GM19023 (cell line): ENCODE results near the gene TIAM2.
"Not testable (repeated sequence)": the region's sequence is repeated elsewhere in the genome, so short reads cannot be mapped to it uniquely, and the experiment has no call there.

Source experiments
- ATAC-seq: cut with Tn5 transposase; IDR thresholded peaks from one replicate; pipeline ENCODE4 v1.9.1; 2021; ENCODE audit warnings: mild to moderate bottlenecking, moderate library complexity; ENCODE audit not compliant: unreplicated experiment

TIAM2 gene

GRCh38 chr6:155222506-155222905 lies 227.4 kb downstream of the TIAM2 start:
- no peak for ATAC-seq

GRCh38 chr6:155223646-155224451 lies 228.7 kb downstream of the TIAM2 start:
- peak; percentile 94 for ATAC-seq

DNA sequence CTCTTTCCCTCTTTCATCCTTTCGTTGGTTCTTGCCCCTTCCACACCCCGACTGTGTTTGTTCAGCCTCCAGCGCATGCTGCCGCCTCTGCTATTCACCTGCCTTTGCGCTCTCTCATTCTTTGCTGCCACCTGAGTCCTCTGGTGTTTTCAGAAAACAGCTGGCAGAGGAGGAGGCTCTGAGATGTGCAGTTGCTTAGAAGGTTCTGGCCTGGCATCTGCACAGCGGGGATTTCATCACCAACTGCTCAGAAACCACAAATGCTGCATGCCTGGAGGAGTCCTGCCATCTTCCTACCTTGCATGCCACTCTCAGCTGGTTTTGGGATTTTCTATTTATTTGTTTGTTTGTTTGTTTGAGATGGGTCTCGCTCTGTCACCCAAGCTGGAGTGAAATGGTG lies 229.5 kb downstream of the TIAM2 start:
- no peak for ATAC-seq

- no peak for ATAC-seq
Measured at GRCh38 chr6:155227046-155227445, 231.9 kb downstream of the TIAM2 start.

DNA sequence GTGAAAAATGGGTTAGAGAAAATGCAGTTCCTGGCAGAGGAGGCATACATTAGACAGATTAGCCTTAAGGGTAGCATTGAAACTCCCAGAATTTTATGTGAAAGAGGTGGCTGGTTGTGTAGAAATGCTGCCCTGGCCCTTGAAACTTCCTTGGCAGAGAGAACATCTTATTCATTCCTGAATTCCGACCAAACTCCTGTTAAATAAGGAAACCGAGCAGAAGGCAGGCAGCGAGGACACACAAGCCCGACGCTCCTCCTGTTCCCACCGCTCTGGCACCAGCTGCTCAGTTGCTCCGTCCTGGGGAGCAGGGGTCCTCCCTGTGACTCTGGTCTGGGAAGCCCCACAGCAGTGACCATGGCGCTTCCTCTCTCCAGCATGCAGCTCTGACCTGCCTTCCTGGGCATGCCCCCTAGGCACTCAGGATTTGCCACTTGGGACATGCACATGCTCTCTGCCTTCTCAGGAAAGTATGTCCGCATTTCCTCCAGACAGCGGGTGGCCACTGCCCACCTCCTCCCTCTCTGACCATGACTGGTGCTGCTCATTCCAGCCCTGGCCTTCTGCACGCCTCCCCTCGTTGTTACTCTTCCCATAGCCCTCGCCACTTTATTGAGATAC lies 233.5 kb downstream of the TIAM2 start:
- ATAC-seq, result no peak

GRCh38 chr6:155230975-155231374 lies 235.9 kb downstream of the TIAM2 start:
- ATAC-seq, result not testable (repeated sequence)

DNA sequence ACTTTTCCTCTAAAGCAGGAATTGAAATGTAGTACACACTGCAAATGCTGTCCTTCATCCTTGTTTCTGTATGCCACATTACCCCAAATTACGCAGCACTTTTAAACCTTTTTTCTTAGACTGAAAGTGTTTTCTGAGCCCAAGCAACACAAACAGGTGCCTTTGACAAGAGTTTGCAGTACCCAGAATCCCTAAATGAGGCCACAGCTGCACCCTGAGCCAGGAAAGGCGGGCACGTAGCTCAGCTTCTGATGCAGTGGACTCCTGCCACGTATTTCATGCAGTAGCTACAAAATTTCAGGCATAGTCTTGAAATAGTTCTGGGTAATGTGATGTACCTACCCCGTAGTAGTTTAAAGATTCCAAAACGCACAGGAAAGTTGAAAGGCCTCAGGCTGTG lies 237.7 kb downstream of the TIAM2 start:
- no peak for ATAC-seq

DNA sequence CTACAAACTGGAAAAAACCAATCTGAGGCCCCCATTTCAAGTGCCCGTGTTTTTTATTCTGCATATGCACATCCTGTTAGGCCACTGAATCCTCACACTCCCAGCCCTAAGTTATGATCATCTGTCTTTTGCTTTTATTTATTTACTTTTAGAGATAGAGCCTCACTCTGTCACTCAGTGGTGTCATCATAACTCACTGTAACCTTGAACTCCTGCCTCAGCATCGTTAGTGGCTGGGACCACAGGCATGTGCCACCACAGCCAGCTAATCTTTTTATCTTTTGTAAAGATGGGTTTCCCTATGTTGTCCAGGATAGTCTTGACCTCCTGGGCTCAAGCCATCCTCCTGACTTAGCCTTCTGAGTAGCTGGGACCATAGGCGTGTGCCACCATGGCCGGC lies 239.1 kb downstream of the TIAM2 start:
- ATAC-seq, result no peak

DNA sequence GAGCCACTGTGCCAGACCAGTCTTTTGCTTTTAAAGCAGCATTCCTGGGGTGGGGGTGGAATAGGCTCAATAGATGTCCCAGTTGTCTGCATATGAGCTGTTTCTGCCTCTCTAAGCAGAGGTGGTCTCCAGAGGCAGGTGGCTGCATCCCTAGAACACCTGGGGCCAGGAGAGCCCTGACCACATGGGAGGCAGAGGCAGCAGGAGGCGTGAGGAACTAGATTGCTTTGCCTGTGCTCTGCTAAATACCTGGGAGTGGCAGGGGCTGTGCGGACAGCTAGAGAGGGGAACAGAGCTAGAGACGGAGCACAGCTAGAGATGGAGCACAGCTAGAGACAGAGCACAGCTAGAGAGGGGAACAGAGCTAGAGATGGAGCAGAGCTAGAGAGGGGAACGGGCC lies 239.6 kb downstream of the TIAM2 start:
- no peak for ATAC-seq

DNA sequence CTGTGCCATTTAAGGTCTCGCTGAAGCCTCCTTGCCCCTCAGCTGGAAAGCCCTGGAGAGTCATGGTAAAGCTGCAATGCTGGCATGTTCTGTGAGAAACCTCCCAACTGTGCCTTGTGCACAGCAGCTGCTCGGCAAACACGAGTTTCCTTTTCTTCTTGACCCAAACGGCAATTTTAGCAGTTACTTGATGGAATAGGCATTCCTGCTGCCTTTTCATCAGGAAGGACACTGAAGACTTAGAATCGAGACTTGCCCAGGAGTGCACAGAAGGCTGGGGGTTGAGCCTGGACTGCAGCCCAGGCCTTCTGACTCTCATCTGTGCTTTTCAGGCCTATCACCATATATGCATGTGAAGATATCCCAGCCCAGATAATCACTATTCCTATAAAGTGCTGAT lies 240.0 kb downstream of the TIAM2 start:
- ATAC-seq, result no peak

DNA sequence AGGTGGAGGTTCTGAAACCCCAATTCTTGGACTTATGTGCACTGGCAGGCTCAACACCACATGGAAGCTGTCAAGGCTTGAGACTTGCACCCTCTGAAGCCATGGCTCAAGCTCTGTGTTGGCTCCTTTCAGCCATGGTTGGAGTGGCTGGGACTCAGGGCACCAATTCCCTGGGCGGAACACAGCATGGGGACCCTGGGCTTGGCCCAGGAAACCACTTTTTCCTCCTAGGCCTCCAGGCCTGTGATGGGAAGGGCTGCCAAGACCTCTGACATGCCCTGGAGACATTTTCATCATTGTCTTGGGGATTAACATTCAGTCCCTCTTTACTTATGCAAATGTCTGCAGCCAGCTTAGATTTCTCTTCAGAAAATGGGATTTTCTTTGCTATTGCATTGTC lies 242.5 kb downstream of the TIAM2 start:
- ATAC-seq, result no peak

GRCh38 chr6:155240905-155241600 lies 245.9 kb downstream of the TIAM2 start:
- ATAC-seq, result no peak

GRCh38 chr6:155241966-155242365 lies 246.9 kb downstream of the TIAM2 start:
- ATAC-seq, result no peak

DNA sequence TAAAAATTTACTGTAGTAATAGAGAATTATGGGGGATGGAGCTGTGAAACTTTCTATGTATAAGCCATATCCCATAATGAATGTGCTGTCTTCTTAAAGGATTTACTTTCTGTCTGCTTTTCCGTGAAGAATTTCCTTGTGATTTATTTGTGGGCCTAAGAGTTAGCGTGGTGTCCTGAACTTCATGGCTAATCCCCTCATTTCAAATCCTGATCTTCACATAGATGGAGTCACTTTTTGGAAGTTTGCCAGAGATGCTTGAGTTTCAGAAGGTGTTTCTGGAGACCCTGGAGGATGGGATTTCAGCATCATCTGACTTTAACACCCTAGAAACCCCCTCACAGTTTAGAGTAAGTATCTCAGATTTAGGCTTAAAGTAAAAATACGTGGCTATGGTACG lies 249.3 kb downstream of the TIAM2 start:
- no peak for ATAC-seq

DNA sequence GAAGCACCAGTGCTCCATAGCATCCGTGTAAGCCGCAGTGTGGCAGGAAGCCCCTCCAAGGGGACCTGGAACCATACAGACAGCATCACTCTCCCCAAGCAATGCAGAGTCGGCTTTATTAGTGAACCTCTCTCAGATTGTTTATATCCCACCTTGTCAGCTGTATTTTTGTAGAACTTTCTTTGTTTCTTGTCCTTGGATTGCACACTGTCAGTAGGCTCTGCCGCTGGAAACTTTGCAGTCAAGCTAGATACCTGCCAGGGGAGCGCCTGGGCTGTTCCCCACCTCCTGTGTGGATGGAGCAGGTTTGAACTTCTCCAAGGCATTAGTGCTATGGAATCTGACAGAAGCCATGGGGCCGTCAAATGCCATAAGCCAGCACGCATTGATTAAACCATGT lies 250.1 kb downstream of the TIAM2 start:
- ATAC-seq, result no peak

DNA sequence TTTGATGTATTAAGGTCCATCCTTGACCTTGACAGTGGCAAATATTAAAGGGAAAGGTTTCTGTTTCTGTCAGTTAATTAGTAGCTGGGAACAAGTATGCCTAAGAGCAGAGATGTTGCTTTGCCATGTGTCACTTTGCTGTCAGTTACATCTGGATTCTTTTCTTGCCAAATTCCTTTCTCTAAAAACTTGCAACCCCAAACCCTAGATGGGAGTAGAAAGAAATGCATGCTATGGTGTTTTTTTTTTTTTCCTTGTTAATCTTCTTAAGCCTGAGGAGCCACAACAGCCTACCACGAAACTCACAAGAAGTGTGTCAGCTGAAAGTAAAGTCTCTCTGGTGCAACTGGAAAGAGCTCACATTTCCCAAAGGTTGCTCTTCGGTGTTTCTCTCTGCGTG lies 250.7 kb downstream of the TIAM2 start:
- ATAC-seq, result no peak

GRCh38 chr6:155246825-155247224 lies 251.7 kb downstream of the TIAM2 start:
- ATAC-seq, result no peak

GRCh38 chr6:155247618-155248007 lies 252.5 kb downstream of the TIAM2 start:
- ATAC-seq, result no peak

DNA sequence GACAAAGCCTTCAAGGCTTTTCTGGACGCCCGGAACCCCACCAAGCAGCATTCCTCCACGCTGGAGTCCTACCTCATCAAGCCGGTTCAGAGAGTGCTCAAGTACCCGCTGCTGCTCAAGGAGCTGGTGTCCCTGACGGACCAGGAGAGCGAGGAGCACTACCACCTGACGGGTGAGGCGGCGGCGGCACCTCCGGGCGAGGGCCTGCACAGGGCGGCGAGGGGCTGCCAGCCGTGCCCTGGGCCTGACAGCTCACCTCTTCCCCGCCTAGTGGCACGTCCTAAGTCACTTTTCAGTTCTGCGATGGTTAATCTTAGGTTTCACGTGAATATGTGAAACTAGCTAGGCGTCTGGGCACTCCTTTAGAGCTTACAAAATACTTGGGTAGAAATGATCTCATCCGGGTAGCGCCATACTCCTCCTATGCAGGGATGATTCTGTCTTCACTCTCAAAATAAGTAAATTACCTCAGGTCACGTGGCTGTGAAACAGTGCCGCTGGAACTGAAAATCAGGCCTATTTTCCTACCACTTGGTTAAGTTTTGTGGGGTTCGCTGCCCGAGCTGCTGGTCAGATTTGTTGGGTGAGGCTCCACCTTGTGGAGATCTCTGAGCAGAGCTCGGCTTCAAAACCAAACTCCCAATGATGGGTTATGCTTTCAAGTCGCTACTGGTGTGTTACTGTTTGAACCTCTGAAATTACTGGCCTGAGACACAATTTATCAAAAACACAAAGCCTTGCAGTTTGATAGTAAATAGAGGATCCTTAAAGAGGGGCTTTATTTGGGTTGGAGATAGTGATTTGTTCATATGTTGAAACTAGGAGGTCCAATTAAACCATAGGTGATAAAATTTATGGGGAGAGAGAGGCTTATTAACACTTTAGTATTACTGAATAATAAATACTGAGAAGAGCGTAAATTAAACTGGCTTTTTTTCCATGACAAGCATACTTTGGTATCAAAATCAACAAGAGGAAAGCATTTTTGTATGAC lies 253.2 kb downstream of the TIAM2 start:
- ATAC-seq, result no peak

- ATAC-seq, result no peak
Measured at GRCh38 chr6:155250701-155251381, 255.7 kb downstream of the TIAM2 start.
